NOMO-1 treated with dmso at 0.1 percent for 144 hours (cell line): ENCODE results near the gene ENG.

Experiments used
- DNase-seq: peaks from one replicate; lab custom pipeline; 2025; ENCODE audit not compliant: unreplicated experiment; lab: John Stamatoyannopoulos, UW

Gene ENG

DNA sequence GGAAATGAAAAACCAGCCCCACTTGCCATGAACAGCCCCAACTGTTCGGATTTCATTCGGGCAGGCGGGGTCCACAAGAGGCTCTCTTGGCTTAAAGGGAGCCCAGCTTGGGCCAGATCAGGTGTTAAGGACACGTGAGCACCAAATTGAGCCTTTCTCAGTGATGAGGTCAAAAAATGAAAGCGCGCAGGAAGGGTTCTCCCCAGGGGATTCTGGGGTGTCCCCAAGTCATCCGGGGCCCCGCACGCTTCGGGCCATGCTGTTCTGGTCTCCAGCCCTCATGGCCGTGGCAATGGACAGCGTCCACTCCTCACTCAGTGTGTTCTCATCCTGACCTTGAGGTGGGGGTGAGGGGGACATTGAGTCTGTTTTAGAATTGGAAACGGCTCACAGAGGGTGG is 12.1 kb upstream of the ENG start:
- DNase-seq, result no peak

DNA sequence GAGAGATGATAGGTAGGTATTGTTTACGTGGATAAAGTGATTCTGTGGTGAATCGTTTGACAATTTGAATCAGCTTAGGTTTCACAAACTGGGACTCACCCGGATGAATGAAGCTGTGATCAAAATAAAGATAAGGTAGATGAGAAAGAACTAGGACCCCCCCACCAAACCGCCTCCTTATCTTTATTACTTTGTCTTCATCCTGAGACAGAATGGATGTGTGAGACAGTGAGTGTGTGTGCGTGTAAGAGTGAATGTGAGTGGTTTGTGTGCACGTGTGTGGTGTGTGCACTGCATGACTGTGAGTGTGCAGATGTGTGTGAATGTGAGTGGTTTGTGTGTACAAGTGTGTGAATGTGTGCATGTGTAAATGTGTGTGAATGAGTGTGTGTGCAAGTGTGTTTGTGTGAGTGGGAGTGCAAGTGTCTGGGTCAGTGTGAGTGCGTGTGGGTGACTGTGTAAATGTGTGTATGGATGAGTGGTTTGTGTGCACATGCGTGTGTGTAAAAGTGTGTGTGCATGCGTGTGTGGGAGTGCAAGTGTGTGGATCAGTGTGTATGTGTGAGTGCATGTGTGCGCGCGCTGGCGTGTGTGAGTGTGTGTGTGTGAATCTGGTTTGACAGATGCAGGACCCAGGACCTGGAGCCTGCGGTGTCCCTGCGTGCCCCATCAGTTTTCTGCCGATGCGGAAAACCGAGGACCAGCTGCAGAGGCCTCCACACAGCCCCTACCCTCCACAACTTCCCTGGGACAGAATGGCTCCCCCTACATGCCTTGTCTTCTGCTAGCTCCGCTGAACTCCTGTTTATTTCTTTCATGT is 11.4 kb upstream of the ENG start:
- no peak for DNase-seq

DNA sequence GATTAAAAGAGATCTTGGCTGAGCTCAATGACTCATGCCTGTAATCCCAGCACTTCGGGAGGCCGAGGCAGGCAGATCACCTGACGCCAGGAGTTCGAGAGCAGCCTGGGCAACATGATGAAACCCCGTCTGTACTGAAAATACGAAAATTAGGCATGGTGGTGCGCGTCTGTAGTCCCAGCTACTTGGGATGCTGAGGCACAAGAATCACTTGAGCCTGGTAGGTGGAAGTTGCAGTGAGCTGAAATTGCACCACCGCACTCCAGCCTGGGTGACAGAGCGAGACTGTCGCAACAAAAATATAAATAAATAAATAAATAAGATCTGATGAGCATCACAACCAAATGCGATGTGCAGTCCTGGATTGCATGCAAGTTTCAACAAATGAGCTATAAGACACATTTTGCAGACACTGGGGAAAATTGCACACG is 8.7 kb upstream of the ENG start:
- DNase-seq, result no peak

DNA sequence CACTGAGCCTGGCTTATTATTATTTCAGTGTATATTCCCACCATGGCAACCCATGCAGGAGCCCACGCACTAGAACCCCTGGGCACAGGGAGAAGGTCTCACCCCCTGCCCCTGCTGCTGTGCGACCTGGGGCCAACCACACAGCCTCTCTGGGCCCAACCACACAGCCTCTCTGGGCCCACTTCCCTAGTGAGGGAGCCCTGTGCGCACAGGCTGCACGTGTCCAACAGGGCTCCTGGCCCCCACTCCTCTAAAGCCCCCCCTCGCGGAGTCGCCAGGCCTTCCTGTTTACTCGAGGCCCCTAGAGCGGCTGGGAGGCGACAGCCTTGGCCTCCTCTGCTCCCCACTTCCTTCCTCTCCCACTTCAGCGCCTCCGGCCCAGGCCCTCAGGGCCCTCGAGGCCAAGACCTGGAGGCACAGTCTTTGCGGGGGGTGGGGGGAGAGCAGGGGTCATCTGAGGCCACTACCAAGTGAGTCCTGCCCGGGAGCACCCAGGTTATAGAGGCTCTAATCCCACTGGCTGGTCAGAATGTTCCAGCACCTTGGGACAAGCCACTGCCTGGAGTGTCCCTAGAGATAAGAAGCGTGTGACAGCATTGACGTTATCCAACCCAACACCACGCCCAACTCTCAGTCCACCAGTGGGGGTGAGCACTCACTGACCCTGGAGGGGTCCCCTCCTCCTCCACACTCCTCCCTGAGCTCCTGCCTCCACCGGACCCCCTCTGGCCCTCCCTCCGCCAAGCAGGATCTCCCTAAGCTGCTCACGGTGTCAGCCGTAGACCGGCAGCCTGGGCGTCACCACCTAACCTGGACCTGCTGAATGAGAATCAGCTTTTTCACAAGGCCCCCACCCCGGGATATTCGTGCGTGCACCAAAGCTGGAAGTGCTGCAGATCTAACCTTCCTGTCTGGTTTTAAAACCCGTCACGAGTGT is 7.9 kb upstream of the ENG start:
- peak; percentile 89 for DNase-seq

DNA sequence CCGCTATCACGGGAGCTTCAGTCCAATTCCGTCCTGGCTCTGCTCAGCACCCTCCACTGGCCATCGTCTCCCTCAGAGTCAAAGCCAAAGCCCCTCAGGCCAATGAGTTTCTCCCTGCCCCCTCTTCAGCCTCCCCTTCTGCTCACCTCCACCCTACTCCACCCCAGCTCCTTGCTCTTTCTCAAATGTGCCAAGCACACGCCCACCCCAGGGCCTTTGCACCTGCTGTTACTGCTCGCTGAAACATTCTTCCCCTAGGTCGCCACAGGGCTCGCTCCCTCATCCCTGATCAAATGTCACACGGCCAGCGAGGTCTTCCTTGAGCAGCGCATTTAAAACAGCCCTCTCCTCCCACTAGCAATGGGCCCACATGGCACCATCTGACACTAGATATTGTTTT is 6.3 kb upstream of the ENG start:
- DNase-seq, result no peak

DNA sequence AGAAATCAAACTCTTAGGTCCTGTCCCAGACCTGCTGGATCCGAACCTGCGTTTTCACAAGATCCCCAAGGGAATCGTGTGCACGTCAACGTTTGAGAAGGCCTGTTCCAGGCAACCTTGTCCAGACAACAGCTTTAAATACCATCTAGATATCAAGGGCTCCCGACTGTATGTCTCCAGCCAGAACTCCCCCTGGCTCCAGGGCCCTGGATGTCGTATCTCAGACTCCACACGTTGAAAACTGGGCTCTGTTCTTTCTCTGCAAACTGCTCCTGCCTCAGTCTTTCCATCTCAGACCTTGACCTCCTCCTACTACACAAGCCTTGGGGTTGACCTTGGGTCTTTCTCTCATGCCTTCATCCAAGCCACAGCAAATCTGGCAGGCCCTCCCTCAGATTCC is 5.8 kb upstream of the ENG start:
- no peak for DNase-seq

DNA sequence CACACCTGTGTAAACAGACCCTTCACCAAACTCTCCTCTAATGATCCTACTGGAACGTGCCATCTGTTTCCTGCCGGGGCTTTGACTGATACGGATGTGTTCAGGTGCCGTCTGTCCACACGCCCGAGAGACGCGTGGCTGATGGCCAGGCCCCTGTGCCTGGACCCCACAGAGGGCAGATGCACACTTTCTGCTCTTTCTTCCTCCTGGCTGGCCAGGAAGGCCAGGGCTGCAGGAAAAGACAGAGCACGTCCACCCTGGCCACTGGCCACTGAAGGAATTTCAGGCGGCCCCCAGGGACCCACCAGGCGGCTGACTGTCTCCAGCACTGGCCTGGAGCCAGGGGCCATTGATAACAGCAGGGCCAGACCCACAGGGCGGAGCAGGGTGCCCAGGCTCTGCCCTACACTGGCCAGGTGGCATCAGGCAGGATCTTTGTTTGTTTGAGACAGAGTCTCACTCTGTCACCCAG is 3.6 kb upstream of the ENG start:
- DNase-seq, result no peak

DNA sequence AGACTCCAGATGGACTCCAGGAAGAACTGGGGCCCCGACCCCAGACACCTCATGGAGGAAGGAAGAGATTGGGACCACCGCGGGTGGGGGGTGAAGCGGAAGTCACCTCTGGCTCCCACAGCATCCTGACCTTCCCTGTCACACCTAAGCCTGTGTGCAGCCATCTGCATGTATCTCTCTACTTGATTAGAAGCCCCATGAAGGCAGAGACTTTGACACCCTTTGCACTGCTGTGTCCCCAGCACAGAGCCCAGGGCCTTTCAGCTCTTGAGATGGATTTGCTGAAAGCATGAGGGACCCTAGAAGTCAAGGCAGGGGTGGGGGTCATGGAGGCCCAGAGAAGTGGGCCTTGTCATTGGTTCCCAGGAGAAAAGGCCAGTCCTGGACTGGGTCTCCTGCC is 2.8 kb upstream of the ENG start:
- no peak for DNase-seq

DNA sequence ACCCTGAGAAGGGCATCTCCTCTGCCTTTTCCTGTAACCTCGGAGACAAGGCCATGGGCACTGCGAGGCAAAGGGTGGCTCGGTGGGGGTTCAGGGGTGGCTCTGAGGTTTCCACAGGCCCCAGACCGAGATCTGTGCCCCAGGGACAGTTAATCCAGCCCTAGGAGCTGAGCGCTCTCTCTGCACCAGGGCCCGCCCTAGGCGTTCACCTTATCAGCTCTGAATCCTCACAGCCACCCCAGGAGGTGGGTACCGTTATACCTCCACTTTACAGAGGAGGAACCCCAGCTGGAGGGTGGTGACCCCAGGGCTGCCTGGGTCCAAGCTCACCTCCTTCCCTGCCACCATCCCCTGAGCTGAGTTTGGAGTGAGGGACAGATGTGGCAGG is 2.3 kb upstream of the ENG start:
- DNase-seq, result no peak

DNA sequence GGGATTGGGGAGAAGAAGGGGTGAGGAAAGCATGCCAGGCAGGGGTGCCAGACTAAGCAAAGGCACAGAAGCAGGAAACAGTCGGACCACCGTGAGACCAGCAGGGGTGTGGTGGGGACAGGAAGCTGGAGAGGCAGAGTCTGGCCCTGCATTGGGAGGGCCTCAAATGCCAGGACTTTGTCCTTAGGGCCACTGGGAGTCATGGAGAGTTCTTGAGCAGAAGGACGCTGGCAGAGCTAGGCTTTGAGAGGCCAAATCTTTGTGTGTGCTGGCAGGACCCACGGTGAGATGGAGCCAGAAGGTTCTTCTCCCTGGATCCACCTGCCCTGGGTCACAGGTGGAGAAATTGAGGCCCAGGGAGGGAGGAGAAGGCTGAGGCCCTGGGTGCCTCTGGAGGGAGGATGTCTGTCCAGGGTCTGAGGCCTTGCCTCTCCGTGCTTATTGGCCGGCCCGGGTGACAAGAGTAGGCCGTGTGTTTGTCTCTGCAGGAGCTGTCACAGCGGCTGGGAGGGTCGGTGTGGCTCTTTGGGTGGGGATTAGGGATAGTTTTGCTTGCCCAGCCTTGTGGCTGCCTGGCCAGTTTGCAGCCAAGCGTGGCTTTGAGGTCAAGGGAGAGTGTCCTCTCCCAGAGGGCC is 1.8 kb upstream of the ENG start:
- no peak for DNase-seq

DNA sequence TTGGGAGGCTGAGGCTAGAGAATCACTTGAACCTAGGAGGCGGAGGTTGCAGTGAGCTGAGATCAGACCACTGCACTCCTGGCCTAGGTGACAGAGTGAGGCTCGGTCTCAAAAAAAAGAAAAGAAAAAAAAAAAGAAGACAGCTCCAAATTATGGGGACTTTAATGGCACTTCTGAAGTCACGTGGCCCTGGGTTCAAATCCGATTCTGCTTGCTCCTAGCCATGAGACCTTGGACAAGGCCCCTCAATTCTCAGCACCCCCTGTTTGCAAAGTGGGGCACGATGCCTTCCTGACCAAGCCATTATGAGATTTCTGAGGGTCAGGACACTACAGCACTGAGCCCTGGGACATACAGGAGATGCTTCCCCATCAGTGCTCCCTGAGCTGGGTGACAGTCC is 1.1 kb upstream of the ENG start:
- no peak for DNase-seq

DNA sequence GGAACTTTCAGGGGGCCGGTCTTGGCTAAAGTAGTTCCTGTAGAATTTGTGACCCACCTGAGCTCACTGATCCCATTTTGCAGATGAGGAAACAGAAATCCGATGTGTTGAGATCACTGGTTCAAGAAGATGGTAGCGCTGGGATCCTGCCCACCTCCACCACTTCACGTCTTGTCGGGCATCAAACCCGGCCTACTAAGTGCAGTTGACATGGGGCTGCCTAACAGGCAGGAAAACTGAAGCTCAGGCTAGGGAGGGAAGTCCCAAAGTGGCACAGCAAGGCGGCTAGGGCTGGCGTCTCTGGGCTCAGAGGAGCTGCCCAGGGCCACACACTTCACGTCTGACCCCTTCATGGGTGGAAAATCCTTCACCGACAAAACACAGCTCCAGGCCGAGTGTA is 502 bp upstream of the ENG start:
- no peak for DNase-seq

DNA sequence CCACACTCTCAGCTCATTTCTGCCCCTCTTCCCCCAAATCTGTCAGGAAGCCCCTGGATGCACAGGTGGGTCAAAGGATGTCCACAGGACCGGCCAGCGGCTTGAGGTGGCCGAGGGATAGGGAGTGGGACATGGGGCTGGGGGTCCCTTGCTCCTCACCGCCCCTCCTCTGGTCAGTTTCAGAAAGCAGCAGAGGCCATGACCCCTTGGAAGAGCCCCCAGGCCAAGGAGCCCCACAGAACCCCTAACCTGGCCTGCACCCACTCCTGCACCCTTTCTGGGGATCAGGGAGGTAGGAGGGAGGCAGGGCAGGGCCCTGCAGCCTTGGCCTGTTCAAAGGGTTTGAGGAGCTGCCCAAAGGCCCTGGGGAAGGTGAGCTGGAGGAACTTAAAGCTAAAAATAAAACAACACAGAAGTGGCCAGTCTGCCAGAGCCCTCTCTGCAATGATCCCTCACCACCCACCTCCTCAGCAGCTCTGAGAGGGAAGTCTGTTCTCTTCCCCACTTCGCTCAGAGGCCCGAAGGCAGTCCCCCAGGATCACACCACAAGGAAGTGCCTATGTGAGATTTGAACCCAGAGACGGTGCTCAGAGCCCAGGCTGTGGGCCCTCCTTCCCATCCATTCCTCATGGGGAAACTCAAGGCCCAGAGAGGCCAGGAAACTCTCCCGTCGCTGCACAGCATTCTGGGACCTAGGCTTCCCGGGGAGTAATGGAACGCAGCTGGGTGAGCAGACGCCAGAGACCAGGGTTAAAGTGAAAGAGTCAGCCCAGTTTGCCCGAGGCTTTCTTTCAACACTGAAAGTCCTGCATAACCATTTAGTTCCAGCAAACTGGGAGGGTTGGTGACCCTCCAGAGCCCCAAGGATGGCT is 910 bp downstream of the ENG start:
- DNase-seq, result no peak

DNA sequence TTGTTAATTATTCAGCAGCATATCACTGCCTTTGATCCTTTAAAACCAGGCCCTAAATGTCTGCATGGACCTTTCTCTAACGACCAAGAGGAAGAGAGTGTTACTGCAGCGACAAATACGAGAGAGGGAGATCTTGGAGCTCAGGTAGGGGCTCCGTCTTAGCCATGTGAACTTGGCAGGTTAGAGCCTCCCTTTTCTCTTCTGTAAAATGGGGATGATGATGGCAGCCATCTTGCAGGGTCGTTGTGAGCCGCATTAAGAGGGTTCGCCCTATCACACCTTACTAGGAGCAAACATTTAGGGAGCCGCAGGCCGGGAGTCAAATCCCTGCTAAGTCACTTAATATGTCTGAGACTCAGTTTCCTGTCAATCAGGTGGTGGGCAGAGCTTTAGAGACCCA is 1.6 kb downstream of the ENG start:
- no peak for DNase-seq

DNA sequence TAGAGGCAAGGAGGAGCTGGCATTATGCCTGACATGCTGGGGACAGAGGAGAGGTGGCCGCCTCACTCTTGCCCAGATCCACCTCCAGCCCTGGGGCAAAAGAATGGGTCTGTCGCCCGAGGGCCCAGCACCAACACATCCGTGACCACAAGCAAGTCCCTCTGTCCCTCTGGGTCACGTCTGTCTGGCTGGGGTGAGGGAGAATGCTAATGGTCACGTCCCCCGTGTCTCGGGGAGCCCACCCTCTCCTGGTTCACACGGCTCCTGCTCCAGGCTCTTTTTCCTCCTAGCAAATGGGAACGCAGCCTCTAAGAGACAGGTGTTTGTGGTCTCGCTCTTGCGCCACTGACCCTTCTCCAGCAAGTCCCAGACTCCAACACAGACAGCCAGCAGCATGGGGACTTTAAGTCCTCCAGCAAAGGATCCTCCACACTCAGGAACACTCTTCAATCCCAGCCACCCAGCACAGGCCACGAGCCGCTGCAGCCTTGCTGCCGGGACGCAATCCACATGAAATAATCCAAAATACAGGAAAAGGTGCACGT is 4.1 kb downstream of the ENG start:
- DNase-seq, result no peak

DNA sequence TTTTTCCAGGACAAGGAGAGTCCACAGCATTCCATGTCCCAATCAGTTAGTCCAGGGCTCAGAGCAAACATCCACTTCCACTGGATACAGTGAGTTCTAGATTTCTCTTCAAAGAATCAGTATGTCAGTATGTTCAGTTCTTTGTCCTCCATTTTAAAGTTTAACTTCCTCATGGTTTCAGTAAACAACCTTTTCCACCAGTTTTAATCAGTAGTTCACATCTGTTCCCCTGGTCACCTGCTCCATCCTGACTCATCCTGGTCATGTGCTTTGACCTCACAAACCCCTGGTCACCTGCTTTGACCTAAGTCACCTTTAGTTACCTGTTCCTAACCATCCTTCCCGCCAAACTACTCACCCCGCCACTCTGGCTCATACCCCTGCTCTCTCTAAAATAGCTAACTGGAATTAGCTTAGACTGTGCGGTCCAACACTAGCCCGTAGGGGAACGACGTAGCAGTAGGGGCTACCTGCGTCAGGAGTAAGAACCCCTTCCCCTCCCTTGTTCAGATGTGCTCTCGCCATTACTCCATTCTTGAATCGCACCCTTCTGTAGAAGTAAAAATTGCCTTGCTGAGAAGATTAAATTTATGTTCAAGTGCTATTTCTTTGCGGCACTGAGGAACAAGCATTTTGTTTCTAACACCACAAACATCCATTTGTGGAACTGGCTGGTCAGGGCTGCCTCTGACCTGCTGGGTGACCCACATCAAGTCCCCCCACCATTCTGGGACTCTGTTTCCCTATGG is 5.5 kb downstream of the ENG start:
- no peak for DNase-seq

DNA sequence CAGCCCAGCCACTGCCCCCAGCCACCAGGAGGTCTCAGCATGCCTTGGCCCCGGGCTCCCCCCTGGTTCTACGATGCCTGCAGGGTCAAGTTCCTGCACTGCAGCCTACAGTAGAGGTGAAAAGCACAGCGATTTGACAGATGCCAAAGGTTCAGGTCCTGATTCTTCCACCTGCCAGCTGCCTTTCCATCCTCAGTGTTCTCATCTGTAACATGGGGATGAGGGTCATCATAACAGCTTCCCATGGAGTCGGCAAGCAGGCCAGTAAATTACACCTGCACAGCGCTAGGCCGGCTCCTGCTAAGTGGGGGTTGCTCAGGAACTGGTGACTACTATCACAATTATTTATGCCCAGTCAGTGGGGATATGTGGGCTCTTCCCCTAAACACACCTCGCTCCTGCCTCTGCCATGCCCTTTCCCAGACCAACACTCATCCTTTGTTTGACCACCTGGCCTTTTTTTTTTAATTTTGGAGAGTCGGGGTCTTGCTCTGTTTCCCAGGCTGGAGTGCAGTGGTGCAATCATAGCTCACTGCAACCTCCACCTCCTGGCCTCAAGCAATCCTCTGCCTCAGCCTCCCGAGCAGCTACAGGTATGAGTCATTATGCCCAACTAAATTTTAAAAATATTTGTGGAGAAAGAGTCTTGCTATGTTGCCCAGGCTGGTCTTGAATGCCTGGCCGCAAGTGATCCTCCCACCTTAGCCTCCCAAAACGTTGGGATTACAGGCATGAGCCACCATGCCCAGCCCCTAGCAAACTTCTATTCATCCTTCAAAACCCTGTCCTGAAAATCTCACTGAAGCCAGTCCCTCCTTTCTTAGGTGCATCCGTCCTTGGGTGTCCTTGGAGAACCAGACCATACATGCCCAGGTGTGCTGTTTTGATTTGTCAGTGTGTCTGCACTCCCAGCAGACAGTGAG is 6.4 kb downstream of the ENG start:
- DNase-seq, result no peak

DNA sequence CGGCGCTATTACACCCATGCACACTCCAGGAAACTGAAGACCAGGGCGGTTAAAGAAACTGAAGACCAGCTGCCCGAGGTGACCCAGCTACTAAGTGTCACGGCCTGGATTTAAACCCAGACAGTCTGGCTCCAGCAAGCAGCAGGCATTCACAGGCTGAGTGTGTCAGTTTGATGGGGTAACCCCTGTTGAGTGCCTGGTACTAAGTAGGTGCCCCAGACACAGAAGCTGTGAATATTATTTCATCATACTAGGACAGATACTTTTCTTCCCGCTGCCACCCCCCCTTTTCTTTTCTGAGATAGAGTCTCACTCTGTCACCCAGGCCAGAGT is 7.3 kb downstream of the ENG start:
- no peak for DNase-seq
